Measurements from ENCODE around the gene PCSK9. TPM values are rescaled to one million over a fixed set of nuclear protein-coding genes. Genes with fewer than 3 reads are reported as not detected.

The PCSK9 gene
- total and polyA plus RNA-seq, 2 of the 13 experiments (the other 11 are each of a cell fraction or from before 2014, with no cell fraction given), result 33.3 to 80.5 TPM

GRCh38 chr1:55051621-55052020 is 12.3 kb downstream of the PCSK9 start:
- H3K9ac ChIP-seq (ENCODE audit: insufficient read depth, low read depth, low read length), result no peak overlapping the region
- H4K20me1 ChIP-seq (ENCODE audit: insufficient read depth, low read length), result peaks cover 14% of the 10 kb centered on the region; the same call in 1 of the 2 replicates
- H3K36me3 ChIP-seq (replicated peaks in 1 of 2; ENCODE audit: control insufficient read depth in 1 of 2, insufficient read depth in 2 of 2, low read length in 2 of 2), result peaks cover 12 to 54% of the 10 kb centered on the region in 2 experiments
- H3K4me3 ChIP-seq (replicated peaks in 1 of 3; ENCODE audit: insufficient read depth in 1 of 3, low read depth in 2 of 3, low read length in 3 of 3), result no peak overlapping the region
- WGBS (ENCODE audit: low lambda C conversion rate), result 78% methylated on average over 8 of the region's 9 CpGs
- intact Hi-C loops (cut with micrococcal nuclease; ENCODE audit: unreplicated experiment) (no loop called here), in situ Hi-C loops (cut with HindIII; ENCODE audit: extremely low pct_ligation_motif_present, low pct_unique_long_range_greater_than_20kb) (no loop called here)
- ChIA-PET CTCF (ENCODE audit: low intra/inter-chr PET ratio, low total read pairs) (no interaction called here), POLR2A (interaction anchor here (0.5 kb wide), 1 partner anchor 165 kb away, joined by 3 read pairs; the partner anchor contains the start of gene DHCR24)
- H3K27ac ChIP-seq (ENCODE audit: extremely low read length, insufficient read depth, low read length), result no peak overlapping the region
- peaks cover 14% of the 10 kb centered on the region for H3K79me2 ChIP-seq (ENCODE audit: insufficient read depth, low read length)
- H2AFZ ChIP-seq (ENCODE audit: low read length), result no peak overlapping the region
- H3K27me3 ChIP-seq (ENCODE audit: control insufficient read depth in 1 of 2, insufficient read depth in 2 of 2, low read length in 2 of 2), result no peaks in the 10 kb centered on the region
- H3K4me1 ChIP-seq (ENCODE audit: insufficient read depth, low read length), result peaks cover 32% of the 10 kb centered on the region
- no peak for FAIRE-seq
- DNase-seq (ENCODE audit: low spot score), result no peak
- no peaks in the 10 kb centered on the region for H3K9me3 ChIP-seq (ENCODE audit: low read length)
- no peak for TF ChIP-seq RFX1 (IDR thresholded peaks at IDR 0.05)
- no peak for ATAC-seq
- no peak overlapping the region for H3K4me2 ChIP-seq (ENCODE audit: low read depth, low read length)
- no TSS peak for BruUV-seq (replicated peaks)

- FAIRE-seq (no peak), ATAC-seq (peak; percentile 5), DNase-seq (ENCODE audit: low spot score) (no peak)
- no peak overlapping the region for H3K9ac ChIP-seq (ENCODE audit: insufficient read depth, low read depth, low read length)
- in situ Hi-C loops (cut with HindIII; ENCODE audit: extremely low pct_ligation_motif_present, low pct_unique_long_range_greater_than_20kb) (no loop called here), intact Hi-C loops (cut with micrococcal nuclease; ENCODE audit: unreplicated experiment) (no loop called here)
- ChIA-PET POLR2A (no interaction called here), CTCF (ENCODE audit: low intra/inter-chr PET ratio, low total read pairs) (no interaction called here)
- H3K9me3 ChIP-seq (ENCODE audit: low read length), result no peaks in the 10 kb centered on the region
- H3K4me3 ChIP-seq (replicated peaks in 1 of 3; ENCODE audit: insufficient read depth in 1 of 3, low read depth in 2 of 3, low read length in 3 of 3), result no peak overlapping the region
- 86% methylated on average over 20 of the region's 29 CpGs for WGBS (ENCODE audit: low lambda C conversion rate)
- no peaks in the 10 kb centered on the region for H3K27me3 ChIP-seq (ENCODE audit: control insufficient read depth in 1 of 2, insufficient read depth in 2 of 2, low read length in 2 of 2)
- H4K20me1 ChIP-seq (ENCODE audit: insufficient read depth, low read length), result peaks cover 14% of the 10 kb centered on the region; the same call in 1 of the 2 replicates
- H3K36me3 ChIP-seq (replicated peaks in 1 of 2; ENCODE audit: control insufficient read depth in 1 of 2, insufficient read depth in 2 of 2, low read length in 2 of 2), result peaks cover 10 to 51% of the 10 kb centered on the region in 2 experiments
- no TSS peak for BruUV-seq (replicated peaks)
- H3K27ac ChIP-seq (ENCODE audit: extremely low read length, insufficient read depth, low read length), result peak overlapping the region; percentile 58
- no peak overlapping the region for H3K4me2 ChIP-seq (ENCODE audit: low read depth, low read length)
- no peak overlapping the region for H2AFZ ChIP-seq (ENCODE audit: low read length)
- H3K4me1 ChIP-seq (ENCODE audit: insufficient read depth, low read length), result peaks cover 32% of the 10 kb centered on the region
- H3K79me2 ChIP-seq (ENCODE audit: insufficient read depth, low read length), result peaks cover 8% of the 10 kb centered on the region
- TF ChIP-seq SAP130 (CRISPR knock-in tag; IDR thresholded peaks at IDR 0.05; ENCODE audit: low read depth) (0 out of 2 replicates have a peak, but pooled peaks have one; percentile 4), RARA (CRISPR knock-in tag; IDR thresholded peaks at IDR 0.05) (peak; percentile 35; the same call in 1 of the 2 replicates), ZHX1 (CRISPR knock-in tag; IDR thresholded peaks at IDR 0.05; ENCODE audit: low read depth) (0 out of 2 replicates have a peak, but pooled peaks have one; percentile 26), ZNF780A (CRISPR knock-in tag; IDR thresholded peaks at IDR 0.05) (no peak), ZNF546 (CRISPR knock-in tag; conservative IDR thresholded peaks at IDR 0.05) (no peak), KDM1A (CRISPR knock-in tag; IDR thresholded peaks at IDR 0.05) (peak; percentile 42; the same call in 1 of the 2 replicates), ZNF101 (CRISPR knock-in tag; IDR thresholded peaks at IDR 0.05; ENCODE audit: borderline replicate concordance, low read depth) (no peak), ZNF724P (CRISPR knock-in tag; IDR thresholded peaks at IDR 0.05; ENCODE audit: borderline replicate concordance) (no peak), ZNF446 (CRISPR knock-in tag; IDR thresholded peaks at IDR 0.05) (no peak), ATF7 (IDR thresholded peaks at IDR 0.05) (no peak), ATF7 (CRISPR knock-in tag; IDR thresholded peaks at IDR 0.05) (no peak), ZNF292 (CRISPR knock-in tag; IDR thresholded peaks at IDR 0.05; ENCODE audit: borderline replicate concordance, low read depth) (no peak)
- TF ChIP-seq, protein P1, sequence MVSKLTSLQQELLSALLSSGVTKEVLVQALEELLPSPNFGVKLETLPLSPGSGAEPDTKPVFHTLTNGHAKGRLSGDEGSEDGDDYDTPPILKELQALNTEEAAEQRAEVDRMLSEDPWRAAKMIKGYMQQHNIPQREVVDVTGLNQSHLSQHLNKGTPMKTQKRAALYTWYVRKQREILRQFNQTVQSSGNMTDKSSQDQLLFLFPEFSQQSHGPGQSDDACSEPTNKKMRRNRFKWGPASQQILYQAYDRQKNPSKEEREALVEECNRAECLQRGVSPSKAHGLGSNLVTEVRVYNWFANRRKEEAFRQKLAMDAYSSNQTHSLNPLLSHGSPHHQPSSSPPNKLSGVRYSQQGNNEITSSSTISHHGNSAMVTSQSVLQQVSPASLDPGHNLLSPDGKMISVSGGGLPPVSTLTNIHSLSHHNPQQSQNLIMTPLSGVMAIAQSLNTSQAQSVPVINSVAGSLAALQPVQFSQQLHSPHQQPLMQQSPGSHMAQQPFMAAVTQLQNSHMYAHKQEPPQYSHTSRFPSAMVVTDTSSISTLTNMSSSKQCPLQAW (CRISPR knock-in tag; IDR thresholded peaks at IDR 0.05), result no peak
Observed at GRCh38 chr1:55052221-55053142, 13.1 kb downstream of the PCSK9 start.
